H9 (cell line): Measurements from ENCODE around the gene RYR1. TPM values are rescaled to one million over a fixed set of nuclear protein-coding genes. Genes with fewer than 3 reads are reported as not detected.
"Not testable (repeated sequence)": the region's sequence is repeated elsewhere in the genome, so short reads cannot be mapped to it uniquely, and the experiment has no call there.

Source experiments
- DNase-seq: peaks from one replicate; pipeline ENCODE4 v3.0.0-alpha.2; 2017
- H2AFZ ChIP-seq: one replicate; pipeline ENCODE4 v1.6.1; 2013; ENCODE audit warnings: mild to moderate bottlenecking, low read length, control low read depth, moderate library complexity
- H2AK5ac ChIP-seq: 2 replicates; pipeline ENCODE4 v1.6.1; 2013; ENCODE audit warnings: low read length, control low read depth, mixed read lengths; ENCODE audit not compliant: insufficient read length
- H2BK120ac ChIP-seq: one replicate; pipeline ENCODE4 v1.6.1; 2013; ENCODE audit warnings: low read depth, mild to moderate bottlenecking, low read length, control low read depth, inconsistent platforms; ENCODE audit not compliant: poor library complexity, severe bottlenecking
- H2BK12ac ChIP-seq: 2 replicates; pipeline ENCODE4 v1.6.1; 2013; ENCODE audit warnings: low read length, control low read depth, mixed read lengths, low read depth; ENCODE audit not compliant: insufficient read length
- H2BK15ac ChIP-seq: 2 replicates; pipeline ENCODE4 v1.6.1; 2013; ENCODE audit warnings: low read depth, low read length, control low read depth
- H2BK20ac ChIP-seq: one replicate; pipeline ENCODE4 v1.6.1; 2013; ENCODE audit warnings: low read depth, mild to moderate bottlenecking, low read length, control low read depth, inconsistent platforms; ENCODE audit not compliant: poor library complexity, severe bottlenecking
- H2BK5ac ChIP-seq: 2 replicates; pipeline ENCODE4 v1.6.1; 2013; ENCODE audit warnings: low read length, control low read depth, mixed read lengths; ENCODE audit not compliant: insufficient read length
- H3K14ac ChIP-seq: 2 replicates; pipeline ENCODE4 v1.6.1; 2013; ENCODE audit warnings: low read length, control low read depth; ENCODE audit not compliant: insufficient read depth
- H3K18ac ChIP-seq: 2 replicates; pipeline ENCODE4 v1.6.1; 2013; ENCODE audit warnings: low read depth, mild to moderate bottlenecking, mixed read lengths, low read length, control low read depth; ENCODE audit not compliant: insufficient read length
- H3K23ac ChIP-seq: 2 replicates; pipeline ENCODE4 v1.6.1; 2013; ENCODE audit warnings: low read length, control low read depth, mixed read lengths, low read depth; ENCODE audit not compliant: insufficient read length
- H3K23me2 ChIP-seq: 2 replicates; pipeline ENCODE4 v1.6.1; 2013; ENCODE audit warnings: low read depth, mild to moderate bottlenecking, mixed read lengths, low read length, control low read depth; ENCODE audit not compliant: insufficient read length, poor library complexity, severe bottlenecking
- H3K27ac ChIP-seq: 2 replicates; pipeline ENCODE4 v1.5.1; 2013; ENCODE audit warnings: low read length, control low read depth, mixed read lengths, low read depth; ENCODE audit not compliant: insufficient read length
- H3K27me3 ChIP-seq: 2 replicates; pipeline ENCODE4 v1.6.1; 2013; ENCODE audit warnings: low read length, control low read depth, inconsistent platforms; ENCODE audit not compliant: insufficient read depth
- H3K4ac ChIP-seq: 2 replicates; pipeline ENCODE4 v1.6.1; 2013; ENCODE audit warnings: low read depth, mild to moderate bottlenecking, control low read depth, inconsistent platforms, low read length, moderate library complexity
- H3K4me1 ChIP-seq: 2 replicates; pipeline ENCODE4 v1.6.1; 2013; ENCODE audit warnings: low read length, control low read depth, inconsistent platforms; ENCODE audit not compliant: insufficient read depth
- H3K4me2 ChIP-seq: 2 replicates; pipeline ENCODE4 v1.6.1; 2013; ENCODE audit warnings: low read length, control low read depth, mixed read lengths; ENCODE audit not compliant: insufficient read length, insufficient read depth
- H3K56ac ChIP-seq: 2 replicates; pipeline ENCODE4 v1.6.1; 2013; ENCODE audit warnings: low read depth, mild to moderate bottlenecking, mixed read lengths, low read length, control low read depth; ENCODE audit not compliant: insufficient read length
- H3K79me1 ChIP-seq: 2 replicates; pipeline ENCODE4 v1.6.1; 2013; ENCODE audit warnings: low read depth, mild to moderate bottlenecking, moderate library complexity, low read length, control low read depth, inconsistent platforms; ENCODE audit not compliant: insufficient read depth, poor library complexity, severe bottlenecking
- H3K79me2 ChIP-seq: 2 replicates; pipeline ENCODE4 v1.6.1; 2013; ENCODE audit warnings: low read length, control low read depth, inconsistent platforms; ENCODE audit not compliant: insufficient read depth
- H3K9ac ChIP-seq: 2 replicates; pipeline ENCODE4 v1.6.1; 2013; ENCODE audit warnings: low read length, control low read depth, mixed read lengths; ENCODE audit not compliant: insufficient read length; ENCODE audit errors: extremely low read depth
- H3K9me3 ChIP-seq: one replicate; pipeline ENCODE4 v1.6.1; 2013; ENCODE audit warnings: low read depth, low read length, inconsistent platforms; ENCODE audit not compliant: control insufficient read depth
- H3T11ph ChIP-seq: one replicate; pipeline ENCODE4 v1.6.1; 2013; ENCODE audit warnings: mild to moderate bottlenecking, low read length, control low read depth, inconsistent platforms
- H4K20me1 ChIP-seq: one replicate; pipeline ENCODE4 v1.6.1; 2013; ENCODE audit not compliant: control insufficient read depth, insufficient read length, insufficient read depth
- H4K5ac ChIP-seq: 2 replicates; pipeline ENCODE4 v1.6.1; 2013; ENCODE audit warnings: low read depth, mild to moderate bottlenecking, mixed read lengths, low read length, control low read depth; ENCODE audit not compliant: insufficient read length
- H4K8ac ChIP-seq: replicated peaks from 2 replicates; pipeline ENCODE4 v1.6.1; 2013; ENCODE audit warnings: low read length, control low read depth, mixed read lengths, low read depth; ENCODE audit not compliant: insufficient read length
- H4K91ac ChIP-seq: 2 replicates; pipeline ENCODE4 v1.6.1; 2013; ENCODE audit warnings: low read depth, mild to moderate bottlenecking, moderate library complexity, mixed read lengths, low read length, control low read depth; ENCODE audit not compliant: insufficient read length
- H3K27ac Mint-ChIP-seq, 3 experiments: 2 replicates in 2 of 3; 3 replicates in 1 of 3; pipeline ENCODE4 v1.8.0; 2020 to 2021; ENCODE audit warnings: mixed read lengths in 3 of 3, mild to moderate bottlenecking in 1 of 3, moderate library complexity in 1 of 3
- H3K27me3 Mint-ChIP-seq: 2 replicates; pipeline ENCODE4 v1.8.0; 2021; ENCODE audit warnings: low read depth, mild to moderate bottlenecking, moderate library complexity, mixed read lengths
- H3K36me3 Mint-ChIP-seq, 3 experiments: 2 replicates in 2 of 3; 3 replicates in 1 of 3; pipeline ENCODE4 v1.8.0; 2020 to 2021; ENCODE audit warnings: low read depth in 3 of 3, mixed read lengths in 3 of 3; ENCODE audit not compliant: insufficient read depth in 1 of 3
- H3K4me1 Mint-ChIP-seq, 2 experiments: 2 replicates each; pipeline ENCODE4 v1.8.0; 2020; ENCODE audit warnings: mixed read lengths in 2 of 2
- H3K4me3 Mint-ChIP-seq, 2 experiments: 2 replicates in 1 of 2; 3 replicates in 1 of 2; pipeline ENCODE4 v1.8.0; 2020 to 2021; ENCODE audit warnings: mild to moderate bottlenecking in 2 of 2, mixed read lengths in 2 of 2, moderate library complexity in 1 of 2
- H3K9me3 Mint-ChIP-seq, 2 experiments: 2 replicates in 1 of 2; 3 replicates in 1 of 2; pipeline ENCODE4 v1.8.0; 2020; ENCODE audit warnings: mild to moderate bottlenecking in 2 of 2, mixed read lengths in 2 of 2, moderate library complexity in 1 of 2
- WGBS: extraction: QIAGEN DNeasy Blood & Tissue Kit; methylation state at CpG from one replicate; pipeline ENCODE4 v1.1.7; 2013; ENCODE audit warnings: missing lambda C conversion rate, low lambda C conversion rate, mixed read lengths; ENCODE audit not compliant: insufficient read length; ENCODE audit errors: extremely low coverage; 5-methylcytosine and 5-hydroxymethylcytosine counted together
- total RNA-seq: library from RNA; stranded (reverse); gene quantifications from 2 replicates; pipeline ENCODE4 v1.2.1, GENCODE V29; 2021
- TF ChIP-seq, protein P1 (sequence below): fragments of 200-600 bp; sonication (generic); conservative IDR thresholded peaks from 3 replicates; pipeline ENCODE4 v1.8.0; 2021; ENCODE audit warnings: antibody characterized with exemption, mild to moderate bottlenecking

Gene RYR1
- total RNA-seq, 1 experiment from 2014 or later, result 8.9 TPM

DNA sequence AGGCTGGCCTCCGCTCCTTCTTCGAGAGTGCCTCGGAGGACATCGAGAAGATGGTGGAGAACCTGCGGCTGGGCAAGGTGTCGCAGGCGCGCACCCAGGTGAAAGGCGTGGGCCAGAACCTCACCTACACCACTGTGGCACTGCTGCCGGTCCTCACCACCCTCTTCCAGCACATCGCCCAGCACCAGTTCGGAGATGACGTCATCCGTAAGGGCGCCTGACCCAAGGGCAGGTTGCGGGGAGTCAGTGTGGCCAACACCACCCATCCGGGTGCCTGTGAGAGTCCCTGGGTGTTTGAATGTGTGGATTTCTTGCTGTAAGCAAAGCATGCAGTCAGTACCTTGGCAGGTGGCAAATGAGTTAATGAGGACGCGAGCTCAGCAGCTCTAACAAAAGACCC lies 78.8 kb downstream of the RYR1 start:
- H3K27me3 ChIP-seq, result no peaks in the 10 kb centered on the region
- no peaks in the 10 kb centered on the region for H3K79me1 ChIP-seq
- Mint-ChIP-seq H3K27ac (no peak overlapping the region), H3K9me3 (no peaks in the 10 kb centered on the region), H3K27me3 (no peaks in the 10 kb centered on the region), H3K4me1 (peaks cover 3 to 6% of the 10 kb centered on the region in 2 experiments; a peak in 3 of 4 replicates), H3K36me3 (peaks cover 25 to 36% (median 31%) of the 10 kb centered on the region in 3 experiments; a peak in 6 of 7 replicates), H3K4me3 (no peak overlapping the region)
- no peak overlapping the region for H3K14ac ChIP-seq
- DNase-seq, result no peak
- H3K9ac ChIP-seq, result no peak overlapping the region
- H4K8ac ChIP-seq, result no peak overlapping the region
- H3T11ph ChIP-seq, result no peak overlapping the region
- H2BK20ac ChIP-seq, result no peak overlapping the region
- no peak overlapping the region for H3K56ac ChIP-seq
- no peak overlapping the region for H2BK5ac ChIP-seq
- no peaks in the 10 kb centered on the region for H3K79me2 ChIP-seq
- H3K18ac ChIP-seq, result no peak overlapping the region
- H2BK12ac ChIP-seq, result no peak overlapping the region
- no peak overlapping the region for H4K5ac ChIP-seq
- TF ChIP-seq, protein P1, sequence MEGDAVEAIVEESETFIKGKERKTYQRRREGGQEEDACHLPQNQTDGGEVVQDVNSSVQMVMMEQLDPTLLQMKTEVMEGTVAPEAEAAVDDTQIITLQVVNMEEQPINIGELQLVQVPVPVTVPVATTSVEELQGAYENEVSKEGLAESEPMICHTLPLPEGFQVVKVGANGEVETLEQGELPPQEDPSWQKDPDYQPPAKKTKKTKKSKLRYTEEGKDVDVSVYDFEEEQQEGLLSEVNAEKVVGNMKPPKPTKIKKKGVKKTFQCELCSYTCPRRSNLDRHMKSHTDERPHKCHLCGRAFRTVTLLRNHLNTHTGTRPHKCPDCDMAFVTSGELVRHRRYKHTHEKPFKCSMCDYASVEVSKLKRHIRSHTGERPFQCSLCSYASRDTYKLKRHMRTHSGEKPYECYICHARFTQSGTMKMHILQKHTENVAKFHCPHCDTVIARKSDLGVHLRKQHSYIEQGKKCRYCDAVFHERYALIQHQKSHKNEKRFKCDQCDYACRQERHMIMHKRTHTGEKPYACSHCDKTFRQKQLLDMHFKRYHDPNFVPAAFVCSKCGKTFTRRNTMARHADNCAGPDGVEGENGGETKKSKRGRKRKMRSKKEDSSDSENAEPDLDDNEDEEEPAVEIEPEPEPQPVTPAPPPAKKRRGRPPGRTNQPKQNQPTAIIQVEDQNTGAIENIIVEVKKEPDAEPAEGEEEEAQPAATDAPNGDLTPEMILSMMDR, result no peak
- no peak overlapping the region for H4K91ac ChIP-seq
- no peak overlapping the region for H3K4me2 ChIP-seq
- no peak overlapping the region for H3K27ac ChIP-seq
- H2BK15ac ChIP-seq, result no peak overlapping the region
- H3K9me3 ChIP-seq, result no peaks in the 10 kb centered on the region
- H2AFZ ChIP-seq, result no peak overlapping the region
- H3K23me2 ChIP-seq, result no peaks in the 10 kb centered on the region
- H4K20me1 ChIP-seq, result no peaks in the 10 kb centered on the region
- no peak overlapping the region for H3K4ac ChIP-seq
- no CpG with 5 or more reads among the region's 19 CpGs for WGBS
- H2BK120ac ChIP-seq, result no peak overlapping the region
- no peak overlapping the region for H3K23ac ChIP-seq
- H2AK5ac ChIP-seq, result no peak overlapping the region
- no peaks in the 10 kb centered on the region; the same call in 1 of the 2 replicates for H3K4me1 ChIP-seq

DNA sequence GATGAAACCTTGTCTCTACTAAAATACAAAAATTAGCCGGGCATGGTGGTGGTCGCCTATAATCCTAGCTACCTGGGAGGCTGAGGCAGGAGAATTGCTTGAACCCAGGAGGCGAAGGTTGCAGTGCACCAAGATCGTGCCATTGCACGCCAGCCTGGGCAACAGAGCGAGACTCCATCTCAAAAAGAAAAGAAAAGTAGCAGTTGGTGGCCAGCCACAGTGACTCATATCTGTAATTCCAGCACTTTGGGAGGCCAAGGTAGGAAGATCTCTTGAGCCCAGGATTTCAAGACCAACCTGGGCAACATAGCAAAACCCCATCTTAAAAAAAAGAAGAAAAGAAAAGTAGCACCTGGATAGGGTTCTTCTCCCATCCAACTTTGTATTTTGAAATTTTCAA lies 79.7 kb downstream of the RYR1 start:
- H3K9me3 Mint-ChIP-seq, H2BK120ac ChIP-seq: not testable (repeated sequence)

More for the DNA sequence above, 79.7 kb downstream of the RYR1 start:
- not testable (repeated sequence) for H3K56ac ChIP-seq, H3K23me2 ChIP-seq, H2AK5ac ChIP-seq, H2BK15ac ChIP-seq, H3K4me2 ChIP-seq, H4K8ac ChIP-seq, H3K27ac ChIP-seq, H3K27me3 Mint-ChIP-seq, H3K14ac ChIP-seq, H3K23ac ChIP-seq, H3K27ac Mint-ChIP-seq, H2BK5ac ChIP-seq, H2BK12ac ChIP-seq, H2AFZ ChIP-seq, H3K4me1 Mint-ChIP-seq, H2BK20ac ChIP-seq, H3K4me3 Mint-ChIP-seq, H3K4me1 ChIP-seq, H3K9ac ChIP-seq, H3K79me1 ChIP-seq, H4K91ac ChIP-seq, H3K4ac ChIP-seq, H3K79me2 ChIP-seq, H3K18ac ChIP-seq, H3T11ph ChIP-seq, H4K5ac ChIP-seq, H3K27me3 ChIP-seq, DNase-seq, H4K20me1 ChIP-seq, H3K9me3 ChIP-seq
- no CpG with 5 or more reads among the region's 6 CpGs for WGBS
- peaks cover 21 to 30% (median 27%) of the 10 kb centered on the region in 3 experiments; a peak in 6 of 7 replicates for H3K36me3 Mint-ChIP-seq
